Ectodermal cell (in vitro differentiated cells): ENCODE results near the gene TSSK2.

Experiments
- H3K27ac ChIP-seq: 2 replicates; pipeline ENCODE4 v1.7.0; 2013; ENCODE audit warnings: mild to moderate bottlenecking, low read depth, low read length; ENCODE audit not compliant: insufficient read depth, poor library complexity, severe bottlenecking
- H3K27me3 ChIP-seq: 2 replicates; pipeline ENCODE4 v1.7.0; 2013; ENCODE audit warnings: mild to moderate bottlenecking, low read length; ENCODE audit not compliant: insufficient read depth, control insufficient read depth, poor library complexity, severe bottlenecking
- H3K36me3 ChIP-seq: one replicate; pipeline ENCODE4 v1.7.0; 2013; ENCODE audit warnings: low read length; ENCODE audit not compliant: control insufficient read depth, insufficient read depth
- H3K4me1 ChIP-seq: one replicate; pipeline ENCODE4 v1.7.0; 2013; ENCODE audit warnings: low read length; ENCODE audit not compliant: control insufficient read depth, insufficient read depth
- H3K4me3 ChIP-seq: 2 replicates; pipeline ENCODE4 v1.7.0; 2013; ENCODE audit warnings: low read depth, low read length, control low read depth; ENCODE audit not compliant: insufficient read depth
- H3K9me3 ChIP-seq: 2 replicates; pipeline ENCODE4 v1.7.0; 2013; ENCODE audit warnings: mild to moderate bottlenecking, low read length, moderate library complexity; ENCODE audit not compliant: control insufficient read depth
- WGBS, 2 experiments: methylation state at CpG; one replicate each; pipeline ENCODE4 v1.1.7; 2013; ENCODE audit warnings: missing lambda C conversion rate in 2 of 2; 5-methylcytosine and 5-hydroxymethylcytosine counted together

Gene TSSK2

DNA sequence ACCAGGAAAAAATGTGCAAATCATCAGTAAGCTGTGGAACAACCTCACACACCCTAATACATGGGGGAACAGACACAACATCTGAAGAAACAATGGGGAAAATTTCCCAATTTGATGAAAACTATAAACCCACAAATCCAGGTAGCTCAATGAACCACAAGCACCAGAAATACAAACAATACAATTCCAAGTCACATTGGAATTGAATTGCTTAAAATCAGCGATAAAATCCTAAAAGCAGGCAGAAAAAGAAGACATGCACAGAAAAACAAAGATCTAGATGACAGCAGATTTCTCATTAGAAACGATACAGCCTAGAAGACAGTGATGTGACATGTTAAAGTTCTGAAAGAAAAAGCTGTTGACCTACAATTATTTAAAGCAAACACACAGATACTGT, 40.9 kb upstream of the TSSK2 start:
- Histone ChIP-seq H3K9me3 (no peaks in the 10 kb centered on the region), H3K36me3 (no peaks in the 10 kb centered on the region), H3K4me3 (no peak overlapping the region), H3K4me1 (no peaks in the 10 kb centered on the region), H3K27me3 (no peaks in the 10 kb centered on the region), H3K27ac (no peak overlapping the region)
- 93 to 94% methylated on average over 2 of the region's 2 CpGs for WGBS, 2 experiments

DNA sequence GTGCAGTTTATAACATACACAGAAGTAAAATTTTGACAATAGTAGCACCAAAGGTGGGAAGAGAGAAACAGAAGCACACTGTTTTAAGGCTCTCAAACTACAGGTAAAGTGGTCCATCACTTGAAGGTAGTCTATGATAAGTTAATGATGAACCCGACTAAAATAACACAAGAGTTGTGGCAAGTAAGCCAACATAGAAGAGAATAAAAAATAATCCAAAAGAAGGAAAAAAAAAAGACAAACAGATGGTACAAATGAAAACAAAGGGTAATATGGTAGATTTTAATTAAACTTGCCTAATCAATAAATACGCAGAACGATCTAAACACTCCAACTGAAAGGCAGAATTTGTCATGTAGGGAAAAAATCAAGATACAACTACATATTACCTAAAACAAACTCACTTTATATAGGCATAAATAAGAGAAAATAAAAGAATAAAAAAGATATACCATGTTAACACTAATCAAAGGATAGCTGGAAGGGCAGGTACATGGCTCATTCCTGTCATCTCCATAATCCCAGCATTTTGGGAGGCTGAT, 40.5 kb upstream of the TSSK2 start:
- H3K4me1 ChIP-seq, result no peaks in the 10 kb centered on the region
- no peak overlapping the region for H3K27ac ChIP-seq
- H3K27me3 ChIP-seq, result no peaks in the 10 kb centered on the region
- no peaks in the 10 kb centered on the region for H3K36me3 ChIP-seq
- WGBS, 2 experiments, result 100% methylated on average over 2 of the region's 3 CpGs; no CpG with 5 or more reads in 1 of the 2 experiments
- H3K9me3 ChIP-seq, result no peaks in the 10 kb centered on the region
- H3K4me3 ChIP-seq, result no peak overlapping the region

DNA sequence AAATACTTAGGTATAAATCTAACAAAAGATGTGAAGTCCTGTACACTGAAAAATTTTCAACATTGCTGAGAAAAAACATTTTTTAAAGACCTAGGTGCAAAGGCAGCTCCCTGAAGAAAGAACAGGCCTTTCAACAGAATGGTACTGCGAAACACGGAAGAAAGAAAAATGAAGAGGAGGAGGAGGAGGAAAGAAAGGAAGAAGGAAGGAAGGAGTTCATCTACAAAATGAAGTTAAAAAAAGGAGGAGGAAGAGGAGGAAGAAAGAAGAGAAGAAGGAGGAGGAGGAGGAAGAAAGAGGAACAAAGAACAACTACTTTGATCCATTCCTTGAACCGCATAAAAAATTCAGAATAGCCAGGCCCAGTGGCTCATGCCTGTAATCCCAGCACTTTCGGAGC, 38.4 kb upstream of the TSSK2 start:
- H3K4me3 ChIP-seq, result no peak overlapping the region

DNA sequence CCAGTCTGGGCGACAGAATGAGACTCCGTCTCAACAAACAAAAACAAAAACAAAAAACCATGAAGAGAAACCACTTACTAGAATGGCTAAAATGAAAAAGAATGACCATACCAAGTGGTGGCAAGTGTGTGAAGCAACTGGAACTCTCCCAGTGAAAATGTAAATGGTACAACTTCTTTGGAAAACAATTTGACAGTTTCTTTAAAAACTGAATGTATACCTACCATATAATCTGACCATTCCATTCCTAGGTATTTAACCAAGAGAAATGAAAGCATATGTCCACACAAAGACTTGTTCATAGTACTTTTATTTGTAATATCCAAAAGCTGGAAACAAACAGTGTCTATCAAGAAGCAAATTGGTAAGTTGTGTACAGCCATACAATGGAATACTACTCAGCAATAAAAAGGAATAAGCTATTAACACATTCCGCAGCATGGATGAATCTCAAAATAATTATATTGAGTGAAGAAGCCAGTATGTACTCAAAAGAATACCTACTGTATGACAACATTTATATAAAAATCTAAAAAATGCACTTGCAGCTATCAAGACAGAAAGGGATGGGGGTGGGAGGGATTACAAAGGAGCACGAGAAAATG, 36.6 kb upstream of the TSSK2 start:
- H3K4me1 ChIP-seq, result no peaks in the 10 kb centered on the region

More for the DNA sequence above, 38.4 kb upstream of the TSSK2 start:
- no peaks in the 10 kb centered on the region for H3K9me3 ChIP-seq
- H3K27ac ChIP-seq, result no peak overlapping the region
- H3K27me3 ChIP-seq, result no peaks in the 10 kb centered on the region
- H3K4me1 ChIP-seq, result no peaks in the 10 kb centered on the region
- H3K36me3 ChIP-seq, result no peaks in the 10 kb centered on the region
- 95 to 97% methylated on average over 4 of the region's 4 CpGs for WGBS, 2 experiments

DNA sequence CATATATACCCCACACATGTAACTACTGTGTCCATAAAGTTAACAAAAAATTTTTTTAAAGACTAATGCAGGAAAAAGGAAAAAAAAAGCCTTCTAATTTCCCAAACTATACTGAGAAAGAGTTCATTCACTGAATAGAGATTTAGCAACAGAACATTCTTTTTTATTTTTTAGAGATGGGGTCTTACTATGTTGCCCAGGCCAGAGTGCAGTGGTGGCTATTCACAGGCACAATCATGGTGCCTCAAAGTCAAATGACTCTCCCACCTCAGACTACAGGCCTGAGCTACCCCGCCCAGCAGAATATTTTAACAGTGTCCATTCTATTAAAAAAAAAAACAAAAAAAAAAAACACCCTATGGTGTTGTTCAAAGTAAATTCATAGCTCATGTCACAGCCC, 34.6 kb upstream of the TSSK2 start:
- no peaks in the 10 kb centered on the region for H3K4me1 ChIP-seq
- no peaks in the 10 kb centered on the region for H3K36me3 ChIP-seq
- H3K9me3 ChIP-seq, result no peaks in the 10 kb centered on the region
- H3K4me3 ChIP-seq, result no peak overlapping the region
- H3K27me3 ChIP-seq, result no peaks in the 10 kb centered on the region
- WGBS, 2 experiments, result 92% methylated on average over 1 of the region's 1 CpG
- no peak overlapping the region for H3K27ac ChIP-seq

More for the DNA sequence above, 36.6 kb upstream of the TSSK2 start:
- WGBS, 2 experiments, result 91 to 99% methylated on average over 3 to 4 of the region's 4 CpGs
- H3K9me3 ChIP-seq, result no peaks in the 10 kb centered on the region
- H3K4me3 ChIP-seq, result no peak overlapping the region
- no peaks in the 10 kb centered on the region for H3K36me3 ChIP-seq
- no peak overlapping the region for H3K27ac ChIP-seq
- H3K27me3 ChIP-seq, result no peaks in the 10 kb centered on the region

DNA sequence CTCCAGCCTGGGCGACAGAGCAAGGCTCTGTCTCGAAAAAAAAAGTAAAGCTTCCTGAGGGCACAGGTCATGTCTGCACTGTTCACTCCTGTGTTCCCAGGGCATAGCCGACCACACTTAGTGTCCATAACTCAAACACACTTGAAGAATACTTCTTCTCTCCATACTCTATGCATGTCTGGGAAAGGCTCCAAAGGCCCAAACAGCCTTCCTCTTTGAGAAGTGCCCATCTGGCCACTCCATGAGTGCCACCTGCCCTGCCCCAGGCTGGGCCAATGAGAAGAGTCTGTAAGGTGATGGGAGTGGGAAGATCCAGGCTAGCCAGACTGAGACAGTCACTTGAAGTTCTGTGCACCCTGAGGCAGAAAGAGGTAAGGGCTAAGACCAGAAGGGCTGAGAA, 33.6 kb upstream of the TSSK2 start:
- 96 to 98% methylated on average over 3 of the region's 3 CpGs for WGBS, 2 experiments
- H3K27me3 ChIP-seq, result no peaks in the 10 kb centered on the region
- H3K9me3 ChIP-seq, result no peaks in the 10 kb centered on the region
- no peaks in the 10 kb centered on the region for H3K36me3 ChIP-seq
- no peak overlapping the region for H3K27ac ChIP-seq
- no peaks in the 10 kb centered on the region for H3K4me1 ChIP-seq
- no peak overlapping the region for H3K4me3 ChIP-seq

DNA sequence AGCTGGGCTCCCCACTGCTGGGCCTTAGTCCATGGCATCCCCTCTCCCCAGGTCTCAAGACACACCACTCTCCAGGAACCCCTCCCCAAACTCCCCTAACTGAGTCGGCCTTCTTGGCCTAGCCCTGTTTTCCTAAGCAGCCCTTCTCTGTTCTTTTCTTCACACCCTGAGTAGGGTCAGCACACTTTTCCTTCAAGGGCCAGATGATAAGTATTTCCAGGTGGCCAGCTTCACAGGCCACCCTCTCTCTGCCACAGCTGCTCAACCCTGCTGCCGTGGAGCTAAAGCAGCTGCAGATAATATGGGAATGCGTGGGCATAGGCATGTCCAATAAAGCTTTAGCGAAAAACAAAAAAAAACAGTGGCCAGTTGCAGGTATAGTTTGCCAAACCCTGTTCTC, 33.0 kb upstream of the TSSK2 start:
- Histone ChIP-seq H3K27ac (no peak overlapping the region), H3K27me3 (no peaks in the 10 kb centered on the region), H3K9me3 (no peaks in the 10 kb centered on the region), H3K4me1 (no peaks in the 10 kb centered on the region), H3K36me3 (no peaks in the 10 kb centered on the region), H3K4me3 (no peak overlapping the region)
- 91 to 95% methylated on average over 4 of the region's 4 CpGs for WGBS, 2 experiments

DNA sequence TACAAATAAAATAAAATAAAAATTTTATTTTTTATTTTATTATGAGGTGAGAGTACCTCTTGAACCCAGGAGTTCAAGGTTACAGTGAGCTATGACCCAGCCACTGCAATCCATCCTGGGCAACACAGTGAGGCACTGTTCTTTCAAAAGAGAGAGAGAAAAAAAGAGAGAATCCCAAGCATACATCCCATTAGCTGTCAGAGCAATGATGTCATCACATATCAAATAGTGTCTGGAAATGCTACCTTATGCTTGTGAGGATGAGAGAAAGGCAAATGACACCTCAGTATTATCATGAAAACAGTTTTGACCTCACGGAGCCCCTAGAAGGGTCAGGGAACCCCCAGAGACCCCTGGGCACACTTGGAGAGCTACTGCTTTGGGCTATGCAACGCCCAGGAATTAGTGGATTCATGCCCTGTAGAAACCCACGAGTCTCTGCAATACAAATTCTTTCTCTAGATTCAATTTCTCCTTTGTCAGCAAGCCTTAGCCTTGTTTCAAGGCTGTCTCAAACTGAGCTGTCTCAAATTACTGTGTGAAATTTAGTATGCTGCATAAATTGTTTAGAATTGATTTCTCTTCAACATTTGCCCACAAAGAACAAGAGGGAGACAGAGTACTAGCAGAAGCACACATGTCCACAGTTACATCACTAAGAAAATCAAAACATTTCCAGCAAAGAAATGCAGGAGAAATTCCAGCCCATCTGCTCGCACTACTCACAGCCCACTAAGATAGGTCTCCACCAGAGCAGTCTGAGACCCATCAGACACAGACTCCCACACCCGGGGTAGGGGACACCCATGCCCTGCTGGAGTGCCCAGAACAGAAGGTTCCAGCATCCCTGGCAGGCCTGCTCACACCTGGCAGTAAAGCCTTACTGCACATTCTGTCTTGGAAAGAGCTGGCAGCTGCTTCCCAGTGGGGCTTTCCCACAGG, 27.0 kb upstream of the TSSK2 start:
- Histone ChIP-seq H3K27me3 (no peaks in the 10 kb centered on the region), H3K27ac (no peak overlapping the region), H3K4me1 (no peaks in the 10 kb centered on the region), H3K9me3 (no peaks in the 10 kb centered on the region), H3K4me3 (no peak overlapping the region), H3K36me3 (no peaks in the 10 kb centered on the region)
- WGBS, 2 experiments, result 95 to 97% methylated on average over 5 of the region's 5 CpGs

DNA sequence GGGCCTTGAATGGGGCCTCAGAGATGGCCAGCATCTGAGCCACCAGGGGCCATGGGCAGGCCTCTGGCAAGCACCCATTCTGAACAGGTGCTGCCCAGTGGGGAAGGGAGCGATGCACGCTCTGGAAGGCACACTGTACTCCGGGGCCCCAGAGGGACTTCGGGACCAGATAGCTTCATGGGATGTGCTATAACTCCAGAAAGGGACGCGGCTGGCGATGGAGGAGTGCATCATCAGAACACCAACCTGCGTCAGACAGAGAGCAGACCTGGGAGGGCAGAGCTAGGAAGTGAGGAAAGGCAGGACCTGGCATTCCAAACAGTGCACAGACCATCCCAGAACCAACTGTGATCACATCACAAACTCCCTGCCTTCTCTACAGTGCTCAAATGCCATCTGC, 25.7 kb upstream of the TSSK2 start:
- WGBS, 2 experiments, result 98% methylated on average over 8 of the region's 8 CpGs
- Histone ChIP-seq H3K4me1 (peaks cover 5% of the 10 kb centered on the region), H3K36me3 (no peaks in the 10 kb centered on the region), H3K4me3 (no peak overlapping the region), H3K27me3 (no peaks in the 10 kb centered on the region), H3K27ac (no peak overlapping the region), H3K9me3 (no peaks in the 10 kb centered on the region)
